SHP77 treated with DMSO at 0.1 percent for 48 hours (cell line): Measurements from ENCODE around the gene RAB9B.

ENCODE experiments used
- DNase-seq: peaks from one replicate; lab custom pipeline; 2025; lab: John Stamatoyannopoulos, UW

RAB9B gene

GRCh38 chrX:103811858-103812257 is 20.2 kb downstream of the RAB9B start:
- DNase-seq = no peak

- no peak for DNase-seq
These were observed 25.1 kb downstream of the RAB9B start for GRCh38 chrX:103806862-103807474.

- no peak for DNase-seq
These were observed 26.2 kb downstream of the RAB9B start for GRCh38 chrX:103805860-103806259.

GRCh38 chrX:103800318-103800717 is 31.7 kb downstream of the RAB9B start:
- DNase-seq = no peak

- DNase-seq = no peak
These were observed 34.4 kb downstream of the RAB9B start for GRCh38 chrX:103797691-103798090.

- DNase-seq = no peak
These were observed 37.9 kb downstream of the RAB9B start for GRCh38 chrX:103794119-103794518.

GRCh38 chrX:103793545-103793940 is 38.5 kb downstream of the RAB9B start:
- no peak for DNase-seq

GRCh38 chrX:103792916-103793544 is 39.0 kb downstream of the RAB9B start:
- no peak for DNase-seq

- DNase-seq = no peak
These were observed 40.1 kb downstream of the RAB9B start for GRCh38 chrX:103791826-103792485.

GRCh38 chrX:103791228-103791627 is 40.8 kb downstream of the RAB9B start:
- DNase-seq = no peak

GRCh38 chrX:103789004-103789403 is 43.1 kb downstream of the RAB9B start:
- no peak for DNase-seq

- DNase-seq = no peak
These were observed 48.1 kb downstream of the RAB9B start for GRCh38 chrX:103783971-103784370.

GRCh38 chrX:103783196-103783595 is 48.9 kb downstream of the RAB9B start:
- DNase-seq = no peak

- no peak for DNase-seq
These were observed 49.4 kb downstream of the RAB9B start for GRCh38 chrX:103782640-103783039.

- DNase-seq = no peak
These were observed 50.4 kb downstream of the RAB9B start for GRCh38 chrX:103781706-103782105.

- no peak for DNase-seq
These were observed 51.0 kb downstream of the RAB9B start for GRCh38 chrX:103781062-103781402.

GRCh38 chrX:103780336-103781061 is 51.6 kb downstream of the RAB9B start:
- DNase-seq = no peak

- DNase-seq = no peak
These were observed 52.8 kb downstream of the RAB9B start for GRCh38 chrX:103779141-103779789.

- DNase-seq = no peak
These were observed 55.5 kb downstream of the RAB9B start, which contains the start of gene PLP1 for GRCh38 chrX:103776546-103776945. TSS of gene PLP1 (plus strand) at chrX:103776840. CDS start at chrX:103776996, 156 bp downstream.

GRCh38 chrX:103774070-103774642 is 57.9 kb downstream of the RAB9B start:
- no peak for DNase-seq

GRCh38 chrX:103773445-103773844 is 58.6 kb downstream of the RAB9B start:
- DNase-seq = no peak
